ENCODE results near the gene NTN3.

Gene NTN3

GRCh38 chr16:2505695-2506094 lies 34.6 kb downstream of the NTN3 start:
- no peaks in the 10 kb centered on the region for H3K9me2 ChIP-seq (ENCODE audit: low read depth, low read length)
- no peak overlapping the region for H3K4me2 ChIP-seq (ENCODE audit: low read length)
- no peaks in the 10 kb centered on the region for H3K9me3 ChIP-seq (ENCODE audit: low read length)
- no peak overlapping the region for H3K27ac ChIP-seq (ENCODE audit: low read depth, low read length, poor library complexity, severe bottlenecking)
- H3K36me3 ChIP-seq (ENCODE audit: insufficient read depth, low read length): no peaks in the 10 kb centered on the region
- H3K4me3 ChIP-seq (ENCODE audit: low read depth, low read length, poor library complexity, severe bottlenecking): no peak overlapping the region
- no peaks in the 10 kb centered on the region for H4K20me1 ChIP-seq (ENCODE audit: insufficient read depth, low read length)
- no peaks in the 10 kb centered on the region for H3K79me2 ChIP-seq (ENCODE audit: insufficient read depth, low read length)
- no peaks in the 10 kb centered on the region for H3F3A ChIP-seq (ENCODE audit: insufficient read depth, low read length)
- no peaks in the 10 kb centered on the region for H3K27me3 ChIP-seq (ENCODE audit: insufficient read depth, low read length)
- no peak overlapping the region for H3K9ac ChIP-seq (ENCODE audit: low read length)
- H3K4me1 ChIP-seq (ENCODE audit: insufficient read depth, low read length, severe bottlenecking): peaks cover 27% of the 10 kb centered on the region
- TF ChIP-seq CTCF (IDR thresholded peaks at IDR 0.05; ENCODE audit: low read length) (no peak), EZH2 (IDR thresholded peaks at IDR 0.05; ENCODE audit: borderline replicate concordance, low read length) (no peak)
- H2AFZ ChIP-seq (ENCODE audit: low read length): no peak overlapping the region

- no peak overlapping the region for H3K9ac ChIP-seq (ENCODE audit: low read length)
Observed at GRCh38 chr16:2507052-2507659, 36.1 kb downstream of the NTN3 start.

DNA sequence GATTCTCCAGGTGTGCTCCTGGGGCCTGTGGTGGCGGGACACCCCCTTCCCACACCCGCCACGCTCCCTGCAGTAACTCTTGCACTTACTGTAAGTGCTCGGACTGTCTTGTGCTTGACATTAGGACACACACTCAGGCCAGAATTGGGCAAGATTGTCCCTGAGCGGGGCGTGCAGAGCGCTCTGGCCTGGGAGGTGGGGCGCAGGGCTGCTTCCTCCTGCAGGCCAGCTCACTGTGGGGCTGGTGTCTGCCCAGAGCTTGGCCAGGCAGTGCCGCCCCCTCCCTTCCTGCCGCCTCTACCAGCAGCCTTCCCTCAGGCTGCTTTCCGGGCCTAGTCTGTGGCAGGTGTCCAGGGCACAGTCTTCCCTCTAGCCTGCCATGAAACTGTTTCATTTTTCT lies 36.6 kb downstream of the NTN3 start:
- Histone ChIP-seq H3F3A (ENCODE audit: insufficient read depth, low read length) (no peaks in the 10 kb centered on the region), H3K4me2 (ENCODE audit: low read length) (no peak overlapping the region), H3K27ac (ENCODE audit: low read depth, low read length, poor library complexity, severe bottlenecking) (no peak overlapping the region), H3K79me2 (ENCODE audit: insufficient read depth, low read length) (no peaks in the 10 kb centered on the region), H3K9ac (ENCODE audit: low read length) (no peak overlapping the region), H3K9me2 (ENCODE audit: low read depth, low read length) (no peaks in the 10 kb centered on the region), H3K27me3 (ENCODE audit: insufficient read depth, low read length) (no peaks in the 10 kb centered on the region), H2AFZ (ENCODE audit: low read length) (no peak overlapping the region), H3K4me1 (ENCODE audit: insufficient read depth, low read length, severe bottlenecking) (peaks cover 24% of the 10 kb centered on the region), H4K20me1 (ENCODE audit: insufficient read depth, low read length) (no peaks in the 10 kb centered on the region), H3K36me3 (ENCODE audit: insufficient read depth, low read length) (no peaks in the 10 kb centered on the region), H3K9me3 (ENCODE audit: low read length) (no peaks in the 10 kb centered on the region), H3K4me3 (ENCODE audit: low read depth, low read length, poor library complexity, severe bottlenecking) (no peak overlapping the region)
- TF ChIP-seq CTCF (IDR thresholded peaks at IDR 0.05; ENCODE audit: low read length) (no peak), EZH2 (IDR thresholded peaks at IDR 0.05; ENCODE audit: borderline replicate concordance, low read length) (no peak)

More at GRCh38 chr16:2507052-2507659, 36.1 kb downstream of the NTN3 start:
- H3K4me1 ChIP-seq (ENCODE audit: insufficient read depth, low read length, severe bottlenecking): peaks cover 23% of the 10 kb centered on the region
- H3K27me3 ChIP-seq (ENCODE audit: insufficient read depth, low read length): no peaks in the 10 kb centered on the region
- H3K27ac ChIP-seq (ENCODE audit: low read depth, low read length, poor library complexity, severe bottlenecking): no peak overlapping the region
- H3K9me2 ChIP-seq (ENCODE audit: low read depth, low read length): no peaks in the 10 kb centered on the region
- no peak overlapping the region for H3K4me3 ChIP-seq (ENCODE audit: low read depth, low read length, poor library complexity, severe bottlenecking)
- TF ChIP-seq EZH2 (IDR thresholded peaks at IDR 0.05; ENCODE audit: borderline replicate concordance, low read length) (no peak), CTCF (IDR thresholded peaks at IDR 0.05; ENCODE audit: low read length) (no peak)
- H3K36me3 ChIP-seq (ENCODE audit: insufficient read depth, low read length): no peaks in the 10 kb centered on the region
- no peaks in the 10 kb centered on the region for H3K9me3 ChIP-seq (ENCODE audit: low read length)
- no peaks in the 10 kb centered on the region for H3K79me2 ChIP-seq (ENCODE audit: insufficient read depth, low read length)
- no peak overlapping the region for H3K4me2 ChIP-seq (ENCODE audit: low read length)
- H3F3A ChIP-seq (ENCODE audit: insufficient read depth, low read length): no peaks in the 10 kb centered on the region
- H2AFZ ChIP-seq (ENCODE audit: low read length): no peak overlapping the region
- H4K20me1 ChIP-seq (ENCODE audit: insufficient read depth, low read length): no peaks in the 10 kb centered on the region

Data from OCI-LY1 (cell line).